WI38 (cell line): ENCODE measurements around the gene DRAP1.

Experiments used
- H3K4me3 ChIP-seq: 2 replicates; pipeline ENCODE4 v1.5.1; 2011; ENCODE audit warnings: low read depth, mild to moderate bottlenecking, control low read depth, low read length
- CTCF ChIP-seq: IDR thresholded peaks from 2 replicates; pipeline ENCODE4 v1.5.1; 2012; ENCODE audit warnings: low read depth, mild to moderate bottlenecking, control low read depth, low read length

The DRAP1 gene

GRCh38 chr11:65952052-65952521 is 32.9 kb downstream of the DRAP1 start:
- TF ChIP-seq CTCF, result no peak
- H3K4me3 ChIP-seq, result no peak overlapping the region

- TF ChIP-seq CTCF, result no peak
- no peak overlapping the region for H3K4me3 ChIP-seq
Observed at GRCh38 chr11:65953471-65953870, 34.2 kb downstream of the DRAP1 start.

GRCh38 chr11:65954771-65955170 is 35.5 kb downstream of the DRAP1 start:
- H3K4me3 ChIP-seq, result no peak overlapping the region
- TF ChIP-seq CTCF, result no peak

GRCh38 chr11:65958291-65958690 is 39.1 kb downstream of the DRAP1 start:
- no peak overlapping the region for H3K4me3 ChIP-seq
- no peak for TF ChIP-seq CTCF

GRCh38 chr11:65958774-65959420 is 39.7 kb downstream of the DRAP1 start:
- TF ChIP-seq CTCF, result no peak
- H3K4me3 ChIP-seq, result no peak overlapping the region

GRCh38 chr11:65960824-65961266 is 41.6 kb downstream of the DRAP1 start:
- TF ChIP-seq CTCF, result no peak
- peak overlapping the region; percentile 92 for H3K4me3 ChIP-seq

GRCh38 chr11:65961267-65962140 is 42.3 kb downstream of the DRAP1 start, which contains the start of gene SART1:
Gene SART1, plus strand, starts transcription at chr11:65961734. Its CDS starts 47 bp downstream, at chr11:65961781.
- H3K4me3 ChIP-seq, result peak within 1 kb of the TSS; percentile 92
- TF ChIP-seq CTCF, result no peak
